Right lobe of liver (tissue), 6 donors: ENCODE measurements around the gene HDGFL2. TPM values are rescaled to one million over a fixed set of nuclear protein-coding genes. Genes with fewer than 3 reads are reported as not detected.

Source experiments
- ATAC-seq, 4 donors: fragments of 200-7000 bp; cut with Tn5 transposase; one replicate each; pipeline ENCODE4 v1.9.1; 2020; ENCODE audit warnings: mild to moderate bottlenecking in 4 of 4, moderate library complexity in 4 of 4
- DNase-seq, 3 donors: peaks; one replicate each; pipeline ENCODE4 v3.0.0-alpha.2; 2020
- H3K27ac ChIP-seq, 3 donors: fragments of 200-600 bp; one replicate each; pipeline ENCODE4 v1.8.0; 2022
- H3K27me3 ChIP-seq, 2 donors: fragments of 200-600 bp; one replicate each; pipeline ENCODE4 v1.8.0; 2022
- H3K36me3 ChIP-seq, 4 donors: fragments of 200-600 bp; sonication (generic) in 1 of 4; one replicate each; pipeline versions ENCODE4 v1.5.1 to v1.8.0; 2017 to 2022; ENCODE audit warnings: control low read depth in 1 of 4
- H3K4me1 ChIP-seq, 4 donors: fragments of 200-600 bp; sonication (generic) in 1 of 4; one replicate each; pipeline versions ENCODE4 v1.5.1 to v1.8.0; 2017 to 2022; ENCODE audit warnings: control low read depth in 1 of 4
- H3K4me3 ChIP-seq, 3 donors: fragments of 200-600 bp; one replicate each; pipeline ENCODE4 v1.8.0; 2022
- H3K9me3 ChIP-seq, 4 donors: fragments of 200-600 bp; sonication (generic) in 1 of 4; one replicate each; pipeline versions ENCODE4 v1.5.1 to v1.8.0; 2017 to 2022; ENCODE audit warnings: control low read depth in 1 of 4
- POLR2A ChIP-seq: fragments of 450-650 bp; IDR thresholded peaks from one replicate; pipeline ENCODE4 v1.6.1; 2017; ENCODE audit warnings: antibody characterized with exemption, mild to moderate bottlenecking
- WGBS: methylation state at CpG from one replicate; pipeline ENCODE4 v1.1.6; 2018; ENCODE audit warnings: low coverage, low lambda C conversion rate; ENCODE audit not compliant: insufficient coverage; ENCODE audit errors: missing lambda C conversion rate; 5-methylcytosine and 5-hydroxymethylcytosine counted together
- intact Hi-C, 2 donors: fragments of 100-400 bp; cut with DNase I; formaldehyde crosslinking; loops; one replicate each; pipeline versions ENCODE4 v1.11.2 to v1.14.1; 2022
- total RNA-seq, 6 experiments: library from RNA; depleted of rRNA in 2 of 6; stranded (reverse); fragments of >200 nt in 2 of 6; fragmentation: NEBNext Ultra II Directional in 3 of 6; extraction: Animal tissue kit (Norgen Biotek cat#: 25700) in 3 of 6; gene quantifications; one replicate each; pipeline versions ENCODE4 v1.1.0 to v1.2.4, GENCODE V29; 2016 to 2023
- TF ChIP-seq, protein P1 (sequence below), 4 donors: fragments of 200-600 bp in 3 of 4; fragments of 450-650 bp in 1 of 4; IDR thresholded peaks; one replicate each; pipeline versions ENCODE4 v1.5.1 to v1.8.0; 2016 to 2022; ENCODE audit warnings: antibody characterized with exemption in 4 of 4, mild to moderate bottlenecking in 2 of 4
- donor health status: DM: no; HTN: yes; CAD: no.
- donor health status: DM: no; HTN: no; CAD: no.
- donor health status: DM: no; HTN: no; CAD: no.
- donor health status: DM: no; HTN: yes; CAD: no.
- donor health status: DM: no; HTN: yes; CAD: no.

The HDGFL2 gene
- total RNA-seq, 6 experiments from 2014 or later: 8.4 to 16.3 (median 14.0) TPM

DNA sequence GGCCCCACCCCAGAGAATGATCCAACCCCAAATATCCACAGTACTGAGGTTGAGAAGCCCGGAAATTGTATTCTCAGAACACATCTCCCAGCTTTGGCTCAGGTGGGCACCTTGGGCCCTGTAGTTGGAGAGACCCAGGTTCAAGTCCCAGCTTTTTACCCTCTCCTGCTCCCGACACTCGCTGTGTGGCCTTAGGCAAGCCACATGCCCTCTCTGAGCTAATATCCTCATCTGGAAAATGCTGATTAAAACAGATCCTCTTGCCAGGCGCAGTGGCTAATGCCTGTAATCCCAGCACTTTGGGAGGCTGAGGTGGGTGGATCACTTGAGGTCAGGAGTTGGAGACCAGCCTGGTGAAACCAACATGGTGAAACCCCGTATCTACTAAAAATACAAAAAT lies 43.6 kb downstream of the HDGFL2 start:
- WGBS: 80% methylated on average over 1 of the region's 5 CpGs
- H3K4me1 ChIP-seq: peaks cover 0 to 40% (median 17%) of the 10 kb centered on the region in 4 donors

DNA sequence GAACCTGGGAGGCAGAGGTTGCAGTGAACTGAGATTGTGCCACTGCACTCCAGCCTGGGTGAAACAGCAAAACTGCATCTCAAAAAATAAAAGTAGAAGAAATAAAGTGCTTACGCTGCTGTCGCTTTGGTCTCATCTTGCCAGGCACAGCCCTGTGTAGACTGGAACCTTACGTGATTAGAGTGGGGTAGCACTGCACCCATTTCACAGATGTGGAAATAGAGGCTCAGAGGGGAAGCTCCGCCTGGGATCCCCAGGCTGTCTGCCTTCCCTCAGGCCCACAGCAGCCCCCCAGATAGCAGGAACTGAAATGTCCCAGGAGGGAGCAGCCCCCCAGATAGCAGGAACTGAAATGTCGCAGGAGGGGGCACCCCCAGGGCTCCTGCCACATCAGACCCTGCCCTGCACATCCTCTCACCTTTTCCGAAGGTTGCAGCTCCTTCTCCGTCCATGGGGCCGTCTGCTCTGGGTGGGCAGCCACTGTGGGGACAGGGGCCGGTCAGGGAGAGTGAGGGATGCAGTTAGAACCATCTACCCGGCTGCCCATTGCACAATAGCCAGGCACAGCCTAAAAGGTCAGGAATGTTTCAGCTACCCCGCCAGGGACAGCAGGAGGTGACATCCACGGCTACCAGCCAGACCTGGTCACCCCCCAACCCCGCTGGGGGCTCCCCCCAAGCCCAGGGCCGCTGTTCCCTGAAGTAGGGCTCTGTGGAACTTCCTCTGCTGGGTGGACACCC lies 44.3 kb downstream of the HDGFL2 start:
- H3K4me1 ChIP-seq: peaks cover 0 to 46% (median 20%) of the 10 kb centered on the region in 4 donors
- no peaks in the 10 kb centered on the region for H3K9me3 ChIP-seq
- 62% methylated on average over 6 of the region's 14 CpGs for WGBS
- DNase-seq (peak in 1 of 3 donors; percentile 73), ATAC-seq (peak in 3 of 4 donors; percentile 3 to 20 (median 8))
- intact Hi-C loops: no loop called here
- TF ChIP-seq, protein P1, sequence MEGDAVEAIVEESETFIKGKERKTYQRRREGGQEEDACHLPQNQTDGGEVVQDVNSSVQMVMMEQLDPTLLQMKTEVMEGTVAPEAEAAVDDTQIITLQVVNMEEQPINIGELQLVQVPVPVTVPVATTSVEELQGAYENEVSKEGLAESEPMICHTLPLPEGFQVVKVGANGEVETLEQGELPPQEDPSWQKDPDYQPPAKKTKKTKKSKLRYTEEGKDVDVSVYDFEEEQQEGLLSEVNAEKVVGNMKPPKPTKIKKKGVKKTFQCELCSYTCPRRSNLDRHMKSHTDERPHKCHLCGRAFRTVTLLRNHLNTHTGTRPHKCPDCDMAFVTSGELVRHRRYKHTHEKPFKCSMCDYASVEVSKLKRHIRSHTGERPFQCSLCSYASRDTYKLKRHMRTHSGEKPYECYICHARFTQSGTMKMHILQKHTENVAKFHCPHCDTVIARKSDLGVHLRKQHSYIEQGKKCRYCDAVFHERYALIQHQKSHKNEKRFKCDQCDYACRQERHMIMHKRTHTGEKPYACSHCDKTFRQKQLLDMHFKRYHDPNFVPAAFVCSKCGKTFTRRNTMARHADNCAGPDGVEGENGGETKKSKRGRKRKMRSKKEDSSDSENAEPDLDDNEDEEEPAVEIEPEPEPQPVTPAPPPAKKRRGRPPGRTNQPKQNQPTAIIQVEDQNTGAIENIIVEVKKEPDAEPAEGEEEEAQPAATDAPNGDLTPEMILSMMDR (IDR thresholded peaks at IDR 0.05): no peak
- TF ChIP-seq POLR2A: no peak
- H3K27me3 ChIP-seq: no peaks in the 10 kb centered on the region
- H3K4me3 ChIP-seq: no peak overlapping the region
- H3K36me3 ChIP-seq: peaks cover 0 to 33% (median 16%) of the 10 kb centered on the region in 4 donors
- peak overlapping the region in 1 of 3 donors; percentile 47 for H3K27ac ChIP-seq

More for the DNA sequence above, 43.6 kb downstream of the HDGFL2 start:
- no peak for TF ChIP-seq POLR2A
- TF ChIP-seq, protein P1 (IDR thresholded peaks at IDR 0.05): no peak
- Histone ChIP-seq H3K36me3 (peaks cover 0 to 33% (median 16%) of the 10 kb centered on the region in 4 donors), H3K27ac (no peak overlapping the region), H3K9me3 (no peaks in the 10 kb centered on the region), H3K4me3 (no peak overlapping the region), H3K27me3 (no peaks in the 10 kb centered on the region)
- ATAC-seq (no peak), DNase-seq (no peak)
- intact Hi-C loops: no loop called here

DNA sequence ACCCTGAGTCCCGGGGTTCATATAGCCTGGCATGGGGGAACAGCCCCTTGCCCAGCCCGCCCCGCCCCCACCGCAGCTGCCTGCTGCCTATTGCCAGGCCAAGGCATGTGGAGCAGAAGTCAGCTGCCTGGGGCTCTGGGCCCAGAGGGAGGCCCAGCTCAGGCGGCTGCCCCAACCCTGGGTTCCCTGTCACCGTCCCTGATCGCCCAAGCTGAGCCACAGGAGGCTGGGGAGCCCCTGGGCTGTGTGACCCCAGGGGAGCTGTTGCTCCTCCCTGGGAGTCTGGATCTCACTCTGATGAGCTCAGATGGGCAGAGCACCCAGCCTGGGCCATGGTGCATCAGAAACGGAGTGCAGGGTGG lies 44.8 kb downstream of the HDGFL2 start:
- WGBS: 18% methylated on average over 3 of the region's 8 CpGs
- H3K9me3 ChIP-seq: no peaks in the 10 kb centered on the region
- DNase-seq (peak in 2 of 3 donors; percentile 41 to 76), ATAC-seq (peak; percentile 4 to 43 (median 10))
- TF ChIP-seq, protein P1 (IDR thresholded peaks at IDR 0.05): no peak
- TF ChIP-seq POLR2A: no peak
- H3K4me1 ChIP-seq: peaks cover 0 to 52% (median 23%) of the 10 kb centered on the region in 4 donors
- H3K27me3 ChIP-seq: no peaks in the 10 kb centered on the region
- H3K27ac ChIP-seq: peak overlapping the region in 1 of 3 donors; percentile 47
- no peak overlapping the region for H3K4me3 ChIP-seq
- intact Hi-C loops: no loop called here
- peaks cover 0 to 32% (median 16%) of the 10 kb centered on the region in 4 donors for H3K36me3 ChIP-seq

DNA sequence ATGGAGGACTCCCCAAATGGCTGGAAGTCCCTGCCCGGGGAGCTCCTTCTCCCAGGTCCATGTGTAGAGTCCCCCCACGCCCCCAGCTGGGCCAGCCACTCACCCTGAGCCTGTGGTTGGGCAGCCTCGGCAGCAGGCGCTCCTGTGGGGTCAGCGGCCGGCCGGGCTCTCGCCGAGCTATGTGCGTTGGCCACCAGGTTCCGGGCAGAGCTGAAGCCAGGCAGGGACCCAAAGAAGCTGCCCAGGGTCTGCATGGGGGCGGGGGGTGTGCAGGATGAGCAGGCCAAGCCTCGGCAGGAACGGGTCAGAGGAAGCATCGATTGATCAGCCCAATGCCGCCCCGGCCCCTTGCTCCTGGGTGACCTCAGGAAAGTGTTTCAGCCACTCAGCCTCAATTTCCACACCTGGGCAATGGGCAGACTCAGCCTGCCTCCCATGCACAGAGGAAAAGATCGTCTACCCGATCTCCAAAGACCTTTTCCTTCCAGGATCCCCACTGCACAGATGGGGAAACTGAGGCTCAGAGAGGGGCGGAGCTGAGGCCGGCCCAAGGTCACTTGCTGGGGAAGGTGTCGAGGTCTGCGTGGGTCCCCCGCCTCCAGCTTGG lies 45.5 kb downstream of the HDGFL2 start:
- peak in 1 of 3 donors; percentile 39 for DNase-seq
- peak overlapping the region in 2 of 3 donors; percentile 26 to 37 for H3K4me3 ChIP-seq
- peaks cover 0 to 27% (median 12%) of the 10 kb centered on the region in 4 donors for H3K36me3 ChIP-seq
- no CpG with 5 or more reads among the region's 24 CpGs for WGBS
- intact Hi-C loops: no loop called here
- TF ChIP-seq POLR2A: no peak
- H3K27me3 ChIP-seq: no peaks in the 10 kb centered on the region
- peaks cover 0 to 58% (median 26%) of the 10 kb centered on the region in 4 donors for H3K4me1 ChIP-seq
- H3K27ac ChIP-seq: peak overlapping the region in 1 of 3 donors; percentile 47
- H3K9me3 ChIP-seq: no peaks in the 10 kb centered on the region
- peak in 2 of 4 donors; percentile 1 to 11 for ATAC-seq
